Natural killer cell (primary cell): ENCODE results near the gene SPATS2L. TPM values are rescaled to one million over a fixed set of nuclear protein-coding genes. Genes with fewer than 3 reads are reported as not detected.

Experiments
- ATAC-seq, 3 donors: fragments of 150-1000 bp in 2 of 3; fragments of 200-7000 bp in 1 of 3; cut with Tn5 transposase; 1 replicate in 1 of 3; 2 replicates in 2 of 3; pipeline ENCODE4 v1.10.0; 2021; ENCODE audit warnings: mild to moderate bottlenecking in 2 of 3, moderate library complexity in 2 of 3
- DNase-seq, 2 donors: peaks; one replicate each; pipeline versions ENCODE4 v3.0.0 to v3.0.0-alpha.2; 2013 to 2021; ENCODE audit warnings: mixed read lengths in 1 of 2
- H3K27ac ChIP-seq: one replicate; pipeline ENCODE4 v1.5.1; 2013; ENCODE audit warnings: mild to moderate bottlenecking, low read length
- H3K27me3 ChIP-seq: one replicate; pipeline ENCODE4 v1.6.1; 2013; ENCODE audit warnings: low read length; ENCODE audit not compliant: control insufficient read depth, insufficient read depth
- H3K36me3 ChIP-seq: one replicate; pipeline ENCODE4 v1.6.1; 2013; ENCODE audit warnings: low read length; ENCODE audit not compliant: control insufficient read depth, insufficient read depth
- H3K4me1 ChIP-seq: one replicate; pipeline ENCODE4 v1.6.1; 2013; ENCODE audit warnings: low read length; ENCODE audit not compliant: control insufficient read depth, insufficient read depth
- H3K4me3 ChIP-seq: one replicate; pipeline ENCODE4 v1.5.1; 2013; ENCODE audit warnings: low read length
- H3K9me3 ChIP-seq: one replicate; pipeline ENCODE4 v1.6.1; 2013; ENCODE audit warnings: low read length; ENCODE audit not compliant: control insufficient read depth, insufficient read depth
- H3K27ac Mint-ChIP-seq, 2 donors: one replicate each; pipeline ENCODE4 v1.8.0; 2022; ENCODE audit warnings: mild to moderate bottlenecking in 2 of 2, mixed read lengths in 2 of 2, moderate library complexity in 1 of 2
- H3K27me3 Mint-ChIP-seq, 2 donors: one replicate each; pipeline ENCODE4 v1.8.0; 2022; ENCODE audit warnings: low read depth in 2 of 2, mixed read lengths in 2 of 2
- H3K36me3 Mint-ChIP-seq: one replicate; pipeline ENCODE4 v1.8.0; 2022; ENCODE audit warnings: mixed read lengths
- H3K4me1 Mint-ChIP-seq, 2 donors: one replicate each; pipeline ENCODE4 v1.8.0; 2022; ENCODE audit warnings: mixed read lengths in 2 of 2
- H3K4me3 Mint-ChIP-seq: one replicate; pipeline ENCODE4 v1.8.0; 2022; ENCODE audit warnings: mild to moderate bottlenecking, moderate library complexity, mixed read lengths
- H3K9me3 Mint-ChIP-seq, 2 donors: one replicate each; pipeline ENCODE4 v1.8.0; 2022; ENCODE audit warnings: mixed read lengths in 2 of 2
- CTCF ChIP-seq: fragments of 200-600 bp; IDR thresholded peaks from one replicate; pipeline ENCODE4 v1.8.0; 2022; ENCODE audit warnings: antibody characterized with exemption
- WGBS: methylation state at CpG from one replicate; pipeline ENCODE4 v1.1.7; 2013; ENCODE audit warnings: missing lambda C conversion rate; ENCODE audit not compliant: insufficient coverage; 5-methylcytosine and 5-hydroxymethylcytosine counted together
- intact Hi-C: fragments of 100-400 bp; cut with micrococcal nuclease; formaldehyde crosslinking; loops from one replicate; pipeline ENCODE4 v1.14.2; 2022
- total RNA-seq, 4 donors: library from RNA; stranded (reverse); fragments of 120-200 nt in 1 of 4; gene quantifications; one replicate each; pipeline versions ENCODE4 v1.2.3 to v1.2.4, GENCODE V29; 2013 to 2022

Gene SPATS2L
- total RNA-seq, 3 donors from 2014 or later (not counting 1 experiment from before 2014, with no cell fraction given): 3.8 to 10.9 (median 4.4) TPM

- no peaks in the 10 kb centered on the region for H3K4me1 Mint-ChIP-seq
- no peak for DNase-seq
- intact Hi-C loops: no loop called here
- H3K36me3 Mint-ChIP-seq: peaks cover 14% of the 10 kb centered on the region
- no peaks in the 10 kb centered on the region for H3K27me3 ChIP-seq
- ATAC-seq: no peak
- H3K4me3 ChIP-seq: no peak overlapping the region
- TF ChIP-seq CTCF: no peak
- no peaks in the 10 kb centered on the region for H3K9me3 Mint-ChIP-seq
- H3K4me1 ChIP-seq: no peaks in the 10 kb centered on the region
- 50% methylated on average over 2 of the region's 2 CpGs for WGBS
- H3K36me3 ChIP-seq: peaks cover 15% of the 10 kb centered on the region
- no peaks in the 10 kb centered on the region for H3K27me3 Mint-ChIP-seq
- H3K9me3 ChIP-seq: no peaks in the 10 kb centered on the region
- no peak overlapping the region for H3K27ac ChIP-seq
- no peak overlapping the region for H3K4me3 Mint-ChIP-seq
- no peak overlapping the region for H3K27ac Mint-ChIP-seq
These were observed 180.0 kb downstream of the SPATS2L start for GRCh38 chr2:200486529-200486928.

- WGBS: 96% methylated on average over 4 of the region's 4 CpGs
- H3K27me3 Mint-ChIP-seq: no peaks in the 10 kb centered on the region
- intact Hi-C loops: no loop called here
- H3K4me1 ChIP-seq: no peaks in the 10 kb centered on the region
- no peak overlapping the region for H3K27ac ChIP-seq
- H3K9me3 ChIP-seq: no peaks in the 10 kb centered on the region
- H3K27ac Mint-ChIP-seq: no peak overlapping the region
- no peak overlapping the region for H3K4me3 ChIP-seq
- H3K36me3 ChIP-seq: peaks cover 30% of the 10 kb centered on the region
- no peak overlapping the region for H3K4me3 Mint-ChIP-seq
- no peak for TF ChIP-seq CTCF
- no peaks in the 10 kb centered on the region for H3K9me3 Mint-ChIP-seq
- no peaks in the 10 kb centered on the region for H3K4me1 Mint-ChIP-seq
- no peak for ATAC-seq
- peaks cover 23% of the 10 kb centered on the region for H3K36me3 Mint-ChIP-seq
- H3K27me3 ChIP-seq: no peaks in the 10 kb centered on the region
- DNase-seq: no peak
These were observed 181.7 kb downstream of the SPATS2L start for GRCh38 chr2:200488169-200488568.

GRCh38 chr2:200490001-200490400 lies 183.5 kb downstream of the SPATS2L start:
- H3K9me3 ChIP-seq: no peaks in the 10 kb centered on the region
- H3K4me1 ChIP-seq: no peaks in the 10 kb centered on the region
- Mint-ChIP-seq H3K27ac (no peak overlapping the region), H3K27me3 (no peaks in the 10 kb centered on the region), H3K36me3 (peaks cover 23% of the 10 kb centered on the region), H3K4me3 (no peak overlapping the region), H3K4me1 (no peaks in the 10 kb centered on the region), H3K9me3 (no peaks in the 10 kb centered on the region)
- peaks cover 43% of the 10 kb centered on the region for H3K36me3 ChIP-seq
- ATAC-seq (no peak), DNase-seq (no peak)
- intact Hi-C loops: no loop called here
- TF ChIP-seq CTCF: no peak
- no peak overlapping the region for H3K4me3 ChIP-seq
- H3K27ac ChIP-seq: no peak overlapping the region
- WGBS: 98% methylated on average over 22 of the region's 22 CpGs
- no peaks in the 10 kb centered on the region for H3K27me3 ChIP-seq

- peaks cover 61% of the 10 kb centered on the region for H3K36me3 ChIP-seq
- Mint-ChIP-seq H3K27me3 (no peaks in the 10 kb centered on the region), H3K9me3 (no peaks in the 10 kb centered on the region), H3K4me1 (no peaks in the 10 kb centered on the region), H3K27ac (no peak overlapping the region), H3K36me3 (peaks cover 25% of the 10 kb centered on the region), H3K4me3 (no peak overlapping the region)
- H3K4me3 ChIP-seq: no peak overlapping the region
- no peak for TF ChIP-seq CTCF
- ATAC-seq (no peak), DNase-seq (no peak)
- intact Hi-C loops: no loop called here
- H3K4me1 ChIP-seq: no peaks in the 10 kb centered on the region
- no peaks in the 10 kb centered on the region for H3K27me3 ChIP-seq
- H3K9me3 ChIP-seq: no peaks in the 10 kb centered on the region
- no peak overlapping the region for H3K27ac ChIP-seq
These were observed 186.2 kb downstream of the SPATS2L start for GRCh38 chr2:200492656-200493055.
